Nephron progenitor cell (in vitro differentiated cells): ENCODE results near the gene PSG7.
"Not testable (repeated sequence)": the region's sequence is repeated elsewhere in the genome, so short reads cannot be mapped to it uniquely, and the experiment has no call there.

ENCODE experiments used
- DNase-seq: peaks from one replicate; pipeline ENCODE4 v3.0.0; 2021
- H3K27ac Mint-ChIP-seq: 2 replicates; pipeline ENCODE4 v1.8.0; 2021; ENCODE audit warnings: mild to moderate bottlenecking, moderate library complexity, mixed read lengths
- H3K27me3 Mint-ChIP-seq: 2 replicates; pipeline ENCODE4 v1.8.0; 2021; ENCODE audit warnings: mild to moderate bottlenecking, low read depth, mixed read lengths; ENCODE audit not compliant: poor library complexity
- H3K36me3 Mint-ChIP-seq: 2 replicates; pipeline ENCODE4 v1.8.0; 2021; ENCODE audit warnings: low read depth, mixed read lengths
- H3K4me1 Mint-ChIP-seq: 2 replicates; pipeline ENCODE4 v1.8.0; 2021; ENCODE audit warnings: mixed read lengths
- H3K4me3 Mint-ChIP-seq: 2 replicates; pipeline ENCODE4 v1.8.0; 2021; ENCODE audit warnings: mild to moderate bottlenecking, moderate library complexity, mixed read lengths
- H3K9me3 Mint-ChIP-seq: 2 replicates; pipeline ENCODE4 v1.8.0; 2021; ENCODE audit warnings: mild to moderate bottlenecking, moderate library complexity, mixed read lengths
- CTCF ChIP-seq: fragments of 200-600 bp; sonication (generic); IDR thresholded peaks from 2 replicates; pipeline ENCODE4 v1.5.0; 2021; ENCODE audit warnings: antibody characterized with exemption

The PSG7 gene

GRCh38 chr19:42919757-42920079 is 17.3 kb downstream of the PSG7 start:
- Mint-ChIP-seq H3K27me3 (no peaks in the 10 kb centered on the region), H3K4me1 (no peaks in the 10 kb centered on the region), H3K27ac (no peak overlapping the region), H3K9me3 (peaks cover 89% of the 10 kb centered on the region), H3K4me3 (no peak overlapping the region), H3K36me3 (no peaks in the 10 kb centered on the region)
- DNase-seq = no peak
- TF ChIP-seq CTCF = no peak

GRCh38 chr19:42919070-42919756 is 17.8 kb downstream of the PSG7 start:
- H3K4me1 Mint-ChIP-seq, H3K27ac Mint-ChIP-seq, H3K4me3 Mint-ChIP-seq, H3K27me3 Mint-ChIP-seq, H3K36me3 Mint-ChIP-seq, DNase-seq: not testable (repeated sequence)
- H3K9me3 Mint-ChIP-seq = peaks cover 88% of the 10 kb centered on the region

GRCh38 chr19:42918377-42919069 is 18.5 kb downstream of the PSG7 start:
- not testable (repeated sequence) for H3K4me1 Mint-ChIP-seq, H3K27me3 Mint-ChIP-seq, H3K36me3 Mint-ChIP-seq, H3K27ac Mint-ChIP-seq, H3K4me3 Mint-ChIP-seq, DNase-seq
- H3K9me3 Mint-ChIP-seq = peaks cover 87% of the 10 kb centered on the region

- peaks cover 91% of the 10 kb centered on the region for H3K9me3 Mint-ChIP-seq
- not testable (repeated sequence) for H3K27me3 Mint-ChIP-seq
These were observed 19.4 kb downstream of the PSG7 start, which contains the start of gene PSG6 for GRCh38 chr19:42917634-42918033. PSG6 (minus strand) TSS chr19:42917894; CDS start chr19:42917792, 102 bp downstream.

GRCh38 chr19:42916931-42917330 is 20.1 kb downstream of the PSG7 start:
- not testable (repeated sequence) for H3K27ac Mint-ChIP-seq, H3K4me3 Mint-ChIP-seq, DNase-seq, H3K36me3 Mint-ChIP-seq, H3K27me3 Mint-ChIP-seq, H3K4me1 Mint-ChIP-seq
- H3K9me3 Mint-ChIP-seq = peaks cover 89% of the 10 kb centered on the region

More at GRCh38 chr19:42917634-42918033, 19.4 kb downstream of the PSG7 start, which contains the start of gene PSG6:
- not testable (repeated sequence) for DNase-seq, H3K4me1 Mint-ChIP-seq, H3K36me3 Mint-ChIP-seq, H3K27ac Mint-ChIP-seq, H3K4me3 Mint-ChIP-seq

GRCh38 chr19:42913516-42913915 is 23.5 kb downstream of the PSG7 start:
- not testable (repeated sequence) for H3K4me3 Mint-ChIP-seq, H3K27me3 Mint-ChIP-seq, H3K4me1 Mint-ChIP-seq, H3K27ac Mint-ChIP-seq, DNase-seq, H3K36me3 Mint-ChIP-seq
- H3K9me3 Mint-ChIP-seq = peaks cover 87% of the 10 kb centered on the region

GRCh38 chr19:42912941-42913340 is 24.1 kb downstream of the PSG7 start:
- H3K4me3 Mint-ChIP-seq, H3K27me3 Mint-ChIP-seq, H3K36me3 Mint-ChIP-seq, DNase-seq, H3K27ac Mint-ChIP-seq, H3K4me1 Mint-ChIP-seq: not testable (repeated sequence)
- peaks cover 86% of the 10 kb centered on the region for H3K9me3 Mint-ChIP-seq

GRCh38 chr19:42911731-42912130 is 25.3 kb downstream of the PSG7 start:
- H3K9me3 Mint-ChIP-seq = peaks cover 85% of the 10 kb centered on the region
- H3K27me3 Mint-ChIP-seq, H3K4me1 Mint-ChIP-seq, DNase-seq, H3K27ac Mint-ChIP-seq, H3K4me3 Mint-ChIP-seq, H3K36me3 Mint-ChIP-seq: not testable (repeated sequence)

GRCh38 chr19:42906162-42906561 is 30.8 kb downstream of the PSG7 start:
- not testable (repeated sequence) for H3K36me3 Mint-ChIP-seq, DNase-seq, H3K27ac Mint-ChIP-seq, H3K27me3 Mint-ChIP-seq, H3K4me3 Mint-ChIP-seq, H3K4me1 Mint-ChIP-seq
- peaks cover 84% of the 10 kb centered on the region for H3K9me3 Mint-ChIP-seq

GRCh38 chr19:42900561-42900960 is 36.4 kb downstream of the PSG7 start:
- peaks cover 86% of the 10 kb centered on the region for H3K9me3 Mint-ChIP-seq
- H3K27ac Mint-ChIP-seq, DNase-seq, H3K4me3 Mint-ChIP-seq, H3K4me1 Mint-ChIP-seq, H3K36me3 Mint-ChIP-seq, H3K27me3 Mint-ChIP-seq: not testable (repeated sequence)

GRCh38 chr19:42899674-42900073 is 37.3 kb downstream of the PSG7 start:
- H3K27me3 Mint-ChIP-seq, H3K36me3 Mint-ChIP-seq, H3K27ac Mint-ChIP-seq, H3K4me1 Mint-ChIP-seq, H3K4me3 Mint-ChIP-seq, DNase-seq: not testable (repeated sequence)
- H3K9me3 Mint-ChIP-seq = peaks cover 84% of the 10 kb centered on the region

- not testable (repeated sequence) for H3K4me1 Mint-ChIP-seq, H3K27ac Mint-ChIP-seq, DNase-seq, H3K4me3 Mint-ChIP-seq, H3K36me3 Mint-ChIP-seq, H3K27me3 Mint-ChIP-seq
- H3K9me3 Mint-ChIP-seq = peaks cover 85% of the 10 kb centered on the region
These were observed 37.9 kb downstream of the PSG7 start for GRCh38 chr19:42899110-42899509.

- not testable (repeated sequence) for H3K36me3 Mint-ChIP-seq, H3K27ac Mint-ChIP-seq, DNase-seq, H3K27me3 Mint-ChIP-seq, H3K4me3 Mint-ChIP-seq, H3K4me1 Mint-ChIP-seq
- peaks cover 82% of the 10 kb centered on the region for H3K9me3 Mint-ChIP-seq
These were observed 38.4 kb downstream of the PSG7 start for GRCh38 chr19:42898656-42899055.

- not testable (repeated sequence) for H3K27me3 Mint-ChIP-seq, DNase-seq, H3K4me1 Mint-ChIP-seq, H3K4me3 Mint-ChIP-seq, H3K27ac Mint-ChIP-seq, H3K36me3 Mint-ChIP-seq
- H3K9me3 Mint-ChIP-seq = peaks cover 84% of the 10 kb centered on the region
These were observed 39.3 kb downstream of the PSG7 start for GRCh38 chr19:42897729-42898128.
